ENCODE data around the gene TTBK2.
"Not testable (repeated sequence)": the region's sequence is repeated elsewhere in the genome, so short reads cannot be mapped to it uniquely, and the experiment has no call there.

The TTBK2 gene

GRCh38 chr15:42887384-42887783, 33.2 kb downstream of the TTBK2 start:
- H3K9ac ChIP-seq (ENCODE audit: low read length); H3K27ac ChIP-seq (ENCODE audit: low read length, poor library complexity, severe bottlenecking); H4K91ac ChIP-seq (ENCODE audit: low read length); H2BK12ac ChIP-seq (ENCODE audit: low read length in 2 of 2); H3K4ac ChIP-seq (ENCODE audit: low read depth in 1 of 2, low read length in 2 of 2); H3K18ac ChIP-seq (ENCODE audit: low read depth in 1 of 2, low read length in 2 of 2); H3K4me2 ChIP-seq (ENCODE audit: low read length, poor library complexity, severe bottlenecking); DNase-seq; H3K4me3 ChIP-seq (ENCODE audit: insufficient read depth in 1 of 2, low read depth in 1 of 2, low read length in 2 of 2); H2BK5ac ChIP-seq (ENCODE audit: low read depth, low read length, poor library complexity, severe bottlenecking); H3K14ac ChIP-seq (ENCODE audit: low read length in 2 of 2); H2BK15ac ChIP-seq (ENCODE audit: low read depth, poor library complexity, severe bottlenecking); H4K8ac ChIP-seq (ENCODE audit: low read length); H3K4me1 ChIP-seq (ENCODE audit: control insufficient read depth, insufficient read depth, low read depth, low read length); H3K36me3 ChIP-seq (ENCODE audit: control insufficient read depth in 1 of 2, insufficient read depth in 2 of 2, low read depth in 1 of 2, low read length in 2 of 2); H2AFZ ChIP-seq (ENCODE audit: low read depth, low read length); H3K27me3 ChIP-seq (ENCODE audit: control insufficient read depth in 1 of 2, insufficient read depth in 1 of 2, low read length in 2 of 2); H2AK5ac ChIP-seq (ENCODE audit: low read length, severe bottlenecking); H3K23ac ChIP-seq (ENCODE audit: low read length in 2 of 2); H3K9me3 ChIP-seq (ENCODE audit: control insufficient read depth, low read length); H2BK120ac ChIP-seq (ENCODE audit: low read depth, low read length): not testable (repeated sequence)
- WGBS, result 99% methylated on average over 3 of the region's 3 CpGs
- H3K79me1 ChIP-seq (replicated peaks; ENCODE audit: low read length, poor library complexity, severe bottlenecking), result peaks cover 30% of the 10 kb centered on the region

GRCh38 chr15:42880121-42880520, 40.5 kb downstream of the TTBK2 start:
- no peak for DNase-seq
- WGBS, result 97% methylated on average over 1 of the region's 1 CpG
- Histone ChIP-seq H3K36me3 (ENCODE audit: control insufficient read depth in 1 of 2, insufficient read depth in 2 of 2, low read depth in 1 of 2, low read length in 2 of 2) (peaks cover 0 to 3% of the 10 kb centered on the region in 2 experiments), H3K27me3 (ENCODE audit: control insufficient read depth in 1 of 2, insufficient read depth in 1 of 2, low read length in 2 of 2) (no peaks in the 10 kb centered on the region), H2AK5ac (ENCODE audit: low read length, severe bottlenecking) (no peak overlapping the region), H2BK15ac (ENCODE audit: low read depth, poor library complexity, severe bottlenecking) (no peak overlapping the region), H3K79me1 (replicated peaks; ENCODE audit: low read length, poor library complexity, severe bottlenecking) (peaks cover 9% of the 10 kb centered on the region), H3K4ac (ENCODE audit: low read depth in 1 of 2, low read length in 2 of 2) (no peak overlapping the region), H4K91ac (ENCODE audit: low read length) (no peak overlapping the region), H3K14ac (ENCODE audit: low read length in 2 of 2) (no peak overlapping the region), H2BK5ac (ENCODE audit: low read depth, low read length, poor library complexity, severe bottlenecking) (no peak overlapping the region), H3K4me2 (ENCODE audit: low read length, poor library complexity, severe bottlenecking) (no peak overlapping the region), H3K4me1 (ENCODE audit: control insufficient read depth, insufficient read depth, low read depth, low read length) (no peaks in the 10 kb centered on the region), H3K9me3 (ENCODE audit: control insufficient read depth, low read length) (no peaks in the 10 kb centered on the region), H3K27ac (ENCODE audit: low read length, poor library complexity, severe bottlenecking) (no peak overlapping the region), H4K8ac (ENCODE audit: low read length) (no peak overlapping the region), H2AFZ (ENCODE audit: low read depth, low read length) (no peak overlapping the region), H3K4me3 (ENCODE audit: insufficient read depth in 1 of 2, low read depth in 1 of 2, low read length in 2 of 2) (no peak overlapping the region), H2BK12ac (ENCODE audit: low read length in 2 of 2) (no peak overlapping the region), H3K23ac (ENCODE audit: low read length in 2 of 2) (no peak overlapping the region), H3K18ac (ENCODE audit: low read depth in 1 of 2, low read length in 2 of 2) (no peak overlapping the region), H2BK120ac (ENCODE audit: low read depth, low read length) (no peak overlapping the region), H3K9ac (ENCODE audit: low read length) (no peak overlapping the region)

DNA sequence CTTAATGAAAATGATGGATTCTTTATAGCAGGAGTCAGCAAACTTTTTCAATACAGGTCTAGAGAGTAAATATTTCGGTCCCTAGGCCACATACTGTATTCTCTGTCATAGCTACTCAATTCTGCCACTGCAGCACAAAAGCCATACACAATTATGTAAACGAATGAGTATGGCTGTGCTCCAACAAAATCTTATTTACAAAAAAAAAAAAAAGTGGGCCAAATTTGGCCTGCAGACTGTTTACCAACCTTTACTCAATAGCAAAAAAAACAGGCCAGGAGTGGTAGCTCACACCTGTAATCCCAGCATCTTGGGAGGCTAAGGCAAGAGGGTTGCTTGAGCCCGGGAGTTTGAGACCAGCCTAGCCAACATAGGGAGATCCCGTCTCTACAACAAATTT, 41.1 kb downstream of the TTBK2 start:
- H3K27me3 ChIP-seq (ENCODE audit: control insufficient read depth in 1 of 2, insufficient read depth in 1 of 2, low read length in 2 of 2), result no peaks in the 10 kb centered on the region
- H3K79me1 ChIP-seq (replicated peaks; ENCODE audit: low read length, poor library complexity, severe bottlenecking), result peaks cover 6% of the 10 kb centered on the region
- H2BK15ac ChIP-seq (ENCODE audit: low read depth, poor library complexity, severe bottlenecking), result no peak overlapping the region
- H3K4me3 ChIP-seq (ENCODE audit: insufficient read depth in 1 of 2, low read depth in 1 of 2, low read length in 2 of 2), result no peak overlapping the region
- H3K27ac ChIP-seq (ENCODE audit: low read length, poor library complexity, severe bottlenecking), result no peak overlapping the region
- H3K18ac ChIP-seq (ENCODE audit: low read depth in 1 of 2, low read length in 2 of 2), result no peak overlapping the region
- H3K14ac ChIP-seq (ENCODE audit: low read length in 2 of 2), result no peak overlapping the region
- no peak overlapping the region for H2BK120ac ChIP-seq (ENCODE audit: low read depth, low read length)
- H3K4me1 ChIP-seq (ENCODE audit: control insufficient read depth, insufficient read depth, low read depth, low read length), result no peaks in the 10 kb centered on the region
- no peaks in the 10 kb centered on the region for H3K9me3 ChIP-seq (ENCODE audit: control insufficient read depth, low read length)
- no peak overlapping the region for H2BK12ac ChIP-seq (ENCODE audit: low read length in 2 of 2)
- no peak overlapping the region for H3K9ac ChIP-seq (ENCODE audit: low read length)
- DNase-seq, result no peak
- no peak overlapping the region for H2AFZ ChIP-seq (ENCODE audit: low read depth, low read length)
- H3K23ac ChIP-seq (ENCODE audit: low read length in 2 of 2), result no peak overlapping the region
- H3K4ac ChIP-seq (ENCODE audit: low read depth in 1 of 2, low read length in 2 of 2), result no peak overlapping the region
- no peak overlapping the region for H4K8ac ChIP-seq (ENCODE audit: low read length)
- no peak overlapping the region for H2AK5ac ChIP-seq (ENCODE audit: low read length, severe bottlenecking)
- WGBS, result 96% methylated on average over 4 of the region's 4 CpGs
- H4K91ac ChIP-seq (ENCODE audit: low read length), result no peak overlapping the region
- no peak overlapping the region for H3K4me2 ChIP-seq (ENCODE audit: low read length, poor library complexity, severe bottlenecking)
- H2BK5ac ChIP-seq (ENCODE audit: low read depth, low read length, poor library complexity, severe bottlenecking), result no peak overlapping the region
- H3K36me3 ChIP-seq (ENCODE audit: control insufficient read depth in 1 of 2, insufficient read depth in 2 of 2, low read depth in 1 of 2, low read length in 2 of 2), result peaks cover 0 to 3% of the 10 kb centered on the region in 2 experiments

GRCh38 chr15:42876224-42876623, 44.4 kb downstream of the TTBK2 start:
- no peak overlapping the region for H4K8ac ChIP-seq (ENCODE audit: low read length)
- no peak overlapping the region for H2BK5ac ChIP-seq (ENCODE audit: low read depth, low read length, poor library complexity, severe bottlenecking)
- no peaks in the 10 kb centered on the region for H3K9me3 ChIP-seq (ENCODE audit: control insufficient read depth, low read length)
- H2BK15ac ChIP-seq (ENCODE audit: low read depth, poor library complexity, severe bottlenecking), result no peak overlapping the region
- H3K36me3 ChIP-seq (ENCODE audit: control insufficient read depth in 1 of 2, insufficient read depth in 2 of 2, low read depth in 1 of 2, low read length in 2 of 2), result peaks cover 3% of the 10 kb centered on the region in 2 experiments
- H3K14ac ChIP-seq (ENCODE audit: low read length in 2 of 2), result no peak overlapping the region
- H2AK5ac ChIP-seq (ENCODE audit: low read length, severe bottlenecking), result no peak overlapping the region
- H2BK12ac ChIP-seq (ENCODE audit: low read length in 2 of 2), result no peak overlapping the region
- no peak overlapping the region for H3K4me2 ChIP-seq (ENCODE audit: low read length, poor library complexity, severe bottlenecking)
- no peaks in the 10 kb centered on the region for H3K27me3 ChIP-seq (ENCODE audit: control insufficient read depth in 1 of 2, insufficient read depth in 1 of 2, low read length in 2 of 2)
- H2BK120ac ChIP-seq (ENCODE audit: low read depth, low read length), result no peak overlapping the region
- no peak overlapping the region for H2AFZ ChIP-seq (ENCODE audit: low read depth, low read length)
- no peak overlapping the region for H3K18ac ChIP-seq (ENCODE audit: low read depth in 1 of 2, low read length in 2 of 2)
- H3K4ac ChIP-seq (ENCODE audit: low read depth in 1 of 2, low read length in 2 of 2), result no peak overlapping the region
- no peak overlapping the region for H3K9ac ChIP-seq (ENCODE audit: low read length)
- no peak overlapping the region for H3K27ac ChIP-seq (ENCODE audit: low read length, poor library complexity, severe bottlenecking)
- no peak overlapping the region for H3K23ac ChIP-seq (ENCODE audit: low read length in 2 of 2)
- H4K91ac ChIP-seq (ENCODE audit: low read length), result no peak overlapping the region
- no peaks in the 10 kb centered on the region for H3K4me1 ChIP-seq (ENCODE audit: control insufficient read depth, insufficient read depth, low read depth, low read length)
- H3K79me1 ChIP-seq (replicated peaks; ENCODE audit: low read length, poor library complexity, severe bottlenecking), result peaks cover 7% of the 10 kb centered on the region
- DNase-seq, result no peak
- H3K4me3 ChIP-seq (ENCODE audit: insufficient read depth in 1 of 2, low read depth in 1 of 2, low read length in 2 of 2), result no peak overlapping the region

Measured in mesenchymal stem cell (in vitro differentiated cells and primary cell).